Kidney (tissue), 14 donors: Measurements from ENCODE around the gene CLASP1. TPM values are rescaled to one million over a fixed set of nuclear protein-coding genes. Genes with fewer than 3 reads are reported as not detected.
"Not testable (repeated sequence)": the region's sequence is repeated elsewhere in the genome, so short reads cannot be mapped to it uniquely, and the experiment has no call there.

Experiments used
- DNase-seq, 5 donors: peaks; one replicate each; pipeline ENCODE4 v3.0.0-alpha.2; 2013 to 2020
- FAIRE-seq: peaks from 2 replicates; lab custom pipeline; 2012; peaks lifted over from hg19 to GRCh38; lab: Jason Lieb, UNC
- H3K27ac ChIP-seq, 2 donors: one replicate each; pipeline ENCODE4 v1.7.0; 2013; ENCODE audit warnings: low read depth in 2 of 2, low read length in 2 of 2, inconsistent platforms in 1 of 2
- H3K27me3 ChIP-seq: one replicate; pipeline ENCODE4 v1.7.1; 2013; ENCODE audit warnings: low read length, inconsistent platforms; ENCODE audit not compliant: control insufficient read depth, insufficient read depth
- H3K36me3 ChIP-seq, 3 donors: one replicate each; pipeline versions ENCODE4 v1.7.0 to v1.7.1; 2013; ENCODE audit warnings: low read length in 3 of 3, control low read depth in 1 of 3, inconsistent platforms in 1 of 3; ENCODE audit not compliant: insufficient read depth in 3 of 3, control insufficient read depth in 2 of 3
- H3K4me1 ChIP-seq, 3 donors: one replicate each; pipeline versions ENCODE4 v1.7.0 to v1.7.1; 2013; ENCODE audit warnings: low read length in 3 of 3, inconsistent platforms in 1 of 3, low read depth in 1 of 3; ENCODE audit not compliant: control insufficient read depth in 2 of 3, insufficient read depth in 2 of 3
- H3K4me3 ChIP-seq, 3 donors: one replicate each; pipeline versions ENCODE4 v1.7.0 to v1.8.1; 2013; ENCODE audit warnings: low read length in 3 of 3, control low read depth in 1 of 3, inconsistent platforms in 1 of 3
- H3K9ac ChIP-seq, 3 donors: one replicate each; pipeline versions ENCODE4 v1.7.0 to v1.7.1; 2013; ENCODE audit warnings: low read length in 3 of 3, control low read depth in 1 of 3, inconsistent platforms in 1 of 3
- H3K9me3 ChIP-seq, 3 donors: one replicate each; pipeline versions ENCODE4 v1.7.0 to v1.7.1; 2013; ENCODE audit warnings: low read length in 3 of 3, control low read depth in 1 of 3, inconsistent platforms in 1 of 3; ENCODE audit not compliant: control insufficient read depth in 2 of 3, insufficient read depth in 1 of 3
- CTCF ChIP-seq: IDR thresholded peaks from 3 replicates; pipeline ENCODE4 v1.5.1; 2012; ENCODE audit warnings: mild to moderate bottlenecking, moderate library complexity, borderline replicate concordance; ENCODE audit not compliant: insufficient read depth; ENCODE audit errors: extremely low read depth
- intact Hi-C: fragments of 100-400 bp; cut with DNase I; formaldehyde crosslinking; loops from one replicate; pipeline ENCODE4 v1.11.1; 2022
- polyA plus RNA-seq: library from polyadenylated mRNA; stranded (reverse); fragments of 350-450 nt; fragmentation: Illumina TruSeq; extraction: RNeasy Lipid Tissue Mini Kit (QIAGEN cat#74804); gene quantifications from one replicate; pipeline ENCODE4 v1.2.3, GENCODE V29; 2014; ENCODE audit warnings: low read depth, low replicate concordance; ENCODE audit not compliant: insufficient read depth
- total RNA-seq: library from RNA; stranded (reverse); fragmentation: NEBNext Ultra II Directional; extraction: Animal tissue kit (Norgen Biotek cat#: 25700); gene quantifications from one replicate; pipeline ENCODE4 v1.2.1, GENCODE V29; 2021
- donor health status: control.
- donor health status: control.
- donor health status: control.
- donor health status: control.
- donor health status: control.
- donor health status: DM: yes; HTN: yes; CAD: no.
- donor health status: Normal renal cell carcinoma (clear cell type).

Gene CLASP1
- total and polyA plus RNA-seq, 2 donors from 2014 or later = 6.8 to 71.5 TPM

GRCh38 chr2:121346407-121346806 is 302.9 kb downstream of the CLASP1 start:
- H3K4me3 ChIP-seq = no peak overlapping the region
- H3K9me3 ChIP-seq = no peaks in the 10 kb centered on the region
- DNase-seq = no peak
- H3K36me3 ChIP-seq = peaks cover 8 to 56% (median 35%) of the 10 kb centered on the region in 3 donors
- TF ChIP-seq CTCF = no peak
- no peak overlapping the region for H3K9ac ChIP-seq
- FAIRE-seq = no peak
- no peaks in the 10 kb centered on the region for H3K27me3 ChIP-seq
- intact Hi-C loops = no loop called here
- no peaks in the 10 kb centered on the region for H3K4me1 ChIP-seq
- H3K27ac ChIP-seq = no peak overlapping the region

- intact Hi-C loops = no loop called here
- DNase-seq (no peak), FAIRE-seq (no peak)
- Histone ChIP-seq H3K9ac (no peak overlapping the region), H3K36me3 (peaks cover 8 to 52% (median 32%) of the 10 kb centered on the region in 3 donors), H3K4me3 (no peak overlapping the region), H3K27me3 (no peaks in the 10 kb centered on the region), H3K27ac (no peak overlapping the region), H3K4me1 (no peaks in the 10 kb centered on the region), H3K9me3 (no peaks in the 10 kb centered on the region)
- no peak for TF ChIP-seq CTCF
Observed at GRCh38 chr2:121345887-121346286, 303.4 kb downstream of the CLASP1 start.

GRCh38 chr2:121345101-121345500 is 304.2 kb downstream of the CLASP1 start:
- intact Hi-C loops = no loop called here
- no peaks in the 10 kb centered on the region for H3K27me3 ChIP-seq
- no peak overlapping the region for H3K27ac ChIP-seq
- H3K4me1 ChIP-seq = no peaks in the 10 kb centered on the region
- DNase-seq (no peak), FAIRE-seq (no peak)
- TF ChIP-seq CTCF = no peak
- H3K9me3 ChIP-seq = no peaks in the 10 kb centered on the region
- H3K4me3 ChIP-seq = no peak overlapping the region
- H3K36me3 ChIP-seq = peaks cover 8 to 53% (median 30%) of the 10 kb centered on the region in 3 donors
- no peak overlapping the region for H3K9ac ChIP-seq

- H3K27ac ChIP-seq, H3K9me3 ChIP-seq, H3K4me3 ChIP-seq, DNase-seq, H3K4me1 ChIP-seq, H3K27me3 ChIP-seq, FAIRE-seq, intact Hi-C loops, H3K9ac ChIP-seq: not testable (repeated sequence)
- H3K36me3 ChIP-seq = peaks cover 8 to 53% (median 32%) of the 10 kb centered on the region in 3 donors
Observed at GRCh38 chr2:121343828-121344399, 305.3 kb downstream of the CLASP1 start.
